K562 (cell line): ENCODE measurements around the gene AFAP1. TPM values are rescaled to one million over a fixed set of nuclear protein-coding genes. Genes with fewer than 3 reads are reported as not detected.

ENCODE experiments used
- ATAC-seq: fragments of 200-7000 bp; cut with Tn5 transposase; 3 replicates; pipeline ENCODE4 v1.9.1; 2020; ENCODE audit warnings: moderate library complexity
- BruUV-seq: library from RNA; stranded (reverse); fragments of 400-500 nt; replicated peaks from 2 replicates; lab custom pipeline; 2021; lab: Mats Ljungman, UMichigan
- CTCF ChIA-PET: fragments of 300-600 bp; formaldehyde crosslinking; extraction: SDS; loops from one replicate; lab custom pipeline; 2021; ENCODE audit warnings: low intra/inter-chr PET ratio; lab: Yijun Ruan, JAX
- POLR2A ChIA-PET: fragments of 300-600, 350-650 bp; sonication (Branson Sonifier 250); formaldehyde crosslinking; extraction: SDS; loops from one replicate; lab custom pipeline; 2021; ENCODE audit warnings: antibody characterized with exemption, inconsistent platforms; lab: Yijun Ruan, JAX
- DNase-seq, 4 experiments: peaks; one replicate each; pipeline versions ENCODE4 v3.0.0 to v3.0.0-alpha.2; 2011 to 2018; ENCODE audit warnings: low spot score in 3 of 4, mixed read lengths in 3 of 4; ENCODE audit errors: extremely low read depth in 1 of 4
- FAIRE-seq: peaks from 2 replicates; lab custom pipeline; 2011; peaks lifted over from hg19 to GRCh38; lab: Jason Lieb, UNC
- H2AFZ ChIP-seq: 2 replicates; pipeline ENCODE4 v1.6.0; 2011; ENCODE audit warnings: low read depth, low read length, control low read depth, inconsistent platforms
- H3K27ac ChIP-seq: fragments of 200-600 bp; 3 replicates; pipeline ENCODE4 v1.8.0; 2011; ENCODE audit warnings: low read depth, mild to moderate bottlenecking, control low read depth, inconsistent platforms, low read length, moderate library complexity, mixed read lengths; ENCODE audit errors: extremely low read depth
- H3K27me3 ChIP-seq, 2 experiments: fragments of 300-600 bp in 1 of 2; 2 replicates in 1 of 2; 3 replicates in 1 of 2; pipeline versions ENCODE4 v1.6.0 to v1.8.0; 2011; ENCODE audit warnings: inconsistent platforms in 2 of 2, low read length in 2 of 2, mild to moderate bottlenecking in 1 of 2, mixed read lengths in 1 of 2, moderate library complexity in 1 of 2; ENCODE audit not compliant: control insufficient read depth in 2 of 2, insufficient read depth in 2 of 2
- H3K36me3 ChIP-seq: fragments of 300-600 bp; 3 replicates; pipeline ENCODE4 v1.8.0; 2011; ENCODE audit warnings: mild to moderate bottlenecking, low read length, inconsistent platforms; ENCODE audit not compliant: control insufficient read depth, insufficient read depth
- H3K4me1 ChIP-seq, 2 experiments: fragments of 200-600 bp in 1 of 2; replicated peaks in 1 of 2; 2 replicates in 1 of 2; 3 replicates in 1 of 2; pipeline versions ENCODE4 v1.5.1 to v1.8.0; 2011; ENCODE audit warnings: inconsistent platforms in 2 of 2, low read length in 2 of 2, mild to moderate bottlenecking in 1 of 2, mixed read lengths in 1 of 2, moderate library complexity in 1 of 2; ENCODE audit not compliant: control insufficient read depth in 2 of 2, insufficient read depth in 2 of 2
- H3K4me2 ChIP-seq: 2 replicates; pipeline ENCODE4 v1.6.1; 2011; ENCODE audit warnings: low read length, control low read depth, inconsistent platforms, mixed read lengths; ENCODE audit not compliant: insufficient read depth
- H3K4me3 ChIP-seq: fragments of 200-600 bp; sonication (generic), shearing (Covaris generic); 2 replicates; pipeline ENCODE4 v1.5.1; 2016; ENCODE audit warnings: control low read depth, inconsistent platforms
- H3K79me2 ChIP-seq: fragments of 200-600 bp; 3 replicates; pipeline ENCODE4 v1.8.0; 2011; ENCODE audit warnings: low read length, inconsistent platforms; ENCODE audit not compliant: control insufficient read depth, insufficient read depth
- H3K9ac ChIP-seq, 2 experiments: 2 replicates each; pipeline versions ENCODE4 v1.6.0 to v1.6.1; 2011; ENCODE audit warnings: low read depth in 2 of 2, low read length in 2 of 2, control low read depth in 1 of 2, inconsistent platforms in 1 of 2, mild to moderate bottlenecking in 1 of 2, mixed read lengths in 1 of 2; ENCODE audit not compliant: insufficient read depth in 1 of 2
- H3K9me1 ChIP-seq: one replicate; pipeline ENCODE4 v1.6.0; 2011; ENCODE audit warnings: inconsistent platforms, mild to moderate bottlenecking, low read length, moderate library complexity; ENCODE audit not compliant: control insufficient read depth, insufficient read depth
- H3K9me3 ChIP-seq: replicated peaks from 2 replicates; pipeline ENCODE4 v1.5.1; 2011; ENCODE audit warnings: low read depth, low read length, inconsistent platforms; ENCODE audit not compliant: control insufficient read depth, insufficient read depth
- H4K20me1 ChIP-seq: replicated peaks from 2 replicates; pipeline ENCODE4 v1.6.1; 2011; ENCODE audit warnings: low read length, inconsistent platforms, mixed read lengths; ENCODE audit not compliant: control insufficient read depth, insufficient read depth
- BHLHE40 ChIP-seq: IDR thresholded peaks from 2 replicates; pipeline ENCODE4 v1.6.1; 2011; ENCODE audit warnings: low read length, improper control_type of control experiment
- CREBBP ChIP-seq: IDR thresholded peaks from one replicate; pipeline ENCODE4 v1.6.1; 2012; ENCODE audit warnings: low read depth, mild to moderate bottlenecking, control low read depth, inconsistent platforms, low read length
- FOXM1 ChIP-seq, 2 experiments: fragments of 450-650 bp in 1 of 2; sonication (generic) in 1 of 2; formaldehyde crosslinking in 1 of 2; IDR thresholded peaks; 2 replicates each; pipeline versions ENCODE4 v1.6.1 to v1.9.0; 2017 to 2022; ENCODE audit warnings: low read depth in 2 of 2, mild to moderate bottlenecking in 2 of 2, missing genetic modification reagents in 1 of 2, moderate library complexity in 1 of 2
- HNRNPK ChIP-seq: fragments of 200-400 bp; formaldehyde crosslinking; IDR thresholded peaks from one replicate; pipeline ENCODE4 v1.6.1; 2018; ENCODE audit warnings: mild to moderate bottlenecking, low read depth, low read length; ENCODE audit not compliant: poor library complexity, severe bottlenecking
- HOXB6 ChIP-seq: fragments of 250-450 bp; sonication (Bioruptor Pico); IDR thresholded peaks from 2 replicates; pipeline ENCODE4 v1.5.1; 2022; ENCODE audit warnings: mild to moderate bottlenecking, borderline replicate concordance
- L3MBTL2 ChIP-seq: fragments of 450-650 bp; IDR thresholded peaks from 2 replicates; pipeline ENCODE4 v1.6.1; 2016; ENCODE audit warnings: mild to moderate bottlenecking, moderate library complexity
- MCM2 ChIP-seq: fragments of 450-650 bp; IDR thresholded peaks from 2 replicates; pipeline ENCODE4 v1.6.1; 2017; ENCODE audit warnings: low read depth, mild to moderate bottlenecking
- NFYB ChIP-seq: IDR thresholded peaks from 2 replicates; pipeline ENCODE4 v1.6.1; 2011; ENCODE audit warnings: mild to moderate bottlenecking, moderate library complexity; ENCODE audit not compliant: insufficient read length; ENCODE audit errors: extremely low read depth
- SRSF7 ChIP-seq: fragments of 200-400 bp; formaldehyde crosslinking; optimal IDR thresholded peaks from 2 replicates; pipeline ENCODE3; 2017; ENCODE audit warnings: mild to moderate bottlenecking, low read depth, low read length
- ZFP36 ChIP-seq: fragments of 150-350 bp; IDR thresholded peaks from 2 replicates; pipeline ENCODE4 v1.6.1; 2018; ENCODE audit warnings: low read length, low read depth; ENCODE audit not compliant: partially characterized antibody
- ZNF354B ChIP-seq: fragments of 250-450 bp; sonication (Bioruptor Pico); IDR thresholded peaks from 2 replicates; pipeline ENCODE4 v1.4.0; 2020
- ZNF436 ChIP-seq: fragments of 250-450, 450-650 bp; sonication (Bioruptor Pico); formaldehyde crosslinking; IDR thresholded peaks from 2 replicates; pipeline ENCODE4 v1.7.0; 2020; ENCODE audit warnings: mild to moderate bottlenecking
- ZNF584 ChIP-seq: fragments of 200-800 bp; sonication (Bioruptor generic); IDR thresholded peaks from 2 replicates; pipeline ENCODE4 v1.6.1; 2016; ENCODE audit warnings: low read depth, mild to moderate bottlenecking, missing genetic modification characterization, missing compliant biosample characterization
- ZZZ3 ChIP-seq: fragments of 450-650 bp; IDR thresholded peaks from 2 replicates; pipeline ENCODE4 v1.6.1; 2016; ENCODE audit warnings: antibody characterized with exemption, mild to moderate bottlenecking, moderate library complexity
- WGBS: fragments of 100-300 bp; shearing (Covaris generic); methylation state at CpG from one replicate; pipeline ENCODE4 v1.1.6; 2016; ENCODE audit warnings: low coverage, mixed read lengths; ENCODE audit not compliant: insufficient coverage; ENCODE audit errors: missing lambda C conversion rate; 5-methylcytosine and 5-hydroxymethylcytosine counted together
- in situ Hi-C: fragments of 300-500 bp; cut with MboI; formaldehyde crosslinking; loops from 4 replicates; pipeline ENCODE4 v1.15.0; 2018; ENCODE audit warnings: inconsistent platforms, mixed read lengths
- intact Hi-C: fragments of 100-400 bp; cut with micrococcal nuclease; formaldehyde crosslinking; loops from 2 replicates; pipeline ENCODE4 v1.14.2; 2022
- polyA plus RNA-seq, 8 experiments: library from polyadenylated mRNA; depleted of rRNA in 4 of 8; stranded (reverse) in 5 of 8; unstranded in 3 of 8; fragments of >200 nt; fragmentation: Nextera tagmentation in 2 of 8; fragmentation: Illumina TruSeq in 1 of 8; extraction: Ambion mirVana in 2 of 8; extraction: Trizol in 1 of 8; gene quantifications; 2 replicates each; pipeline versions ENCODE4 v1.2.1 to v1.2.3, GENCODE V29; 2011 to 2014; ENCODE audit warnings: inconsistent platforms in 1 of 8, missing spikeins in 1 of 8
- total RNA-seq, 7 experiments: library from RNA; depleted of rRNA in 6 of 7; stranded (reverse); fragments of >200 nt in 6 of 7; fragmentation: Illumina TruSeq in 2 of 7; extraction: Trizol in 2 of 7; gene quantifications; 2 replicates each; pipeline versions ENCODE4 v1.2.1 to v1.2.3, GENCODE V29; 2011 to 2021; ENCODE audit warnings: low replicate concordance in 1 of 7

The AFAP1 gene
- total and polyA plus RNA-seq, 9 of the 15 experiments (the other 6 are each of a cell fraction or from before 2014, with no cell fraction given): 0.07 to 0.42 (median 0.12) TPM; not detected in 1

- no peak for FAIRE-seq
- CTCF ChIA-PET: interaction anchor here (0.5 kb wide), 1 partner anchor 113 kb away, joined by 3 read pairs; no protein-coding TSS in a partner anchor
- no TSS peak for BruUV-seq
These were observed 24.0 kb upstream of the AFAP1 start for GRCh38 chr4:7963691-7964090.

More at GRCh38 chr4:7963691-7964090, 24.0 kb upstream of the AFAP1 start:
- ATAC-seq (no peak), DNase-seq (no peak)
- no peak overlapping the region for H3K9ac ChIP-seq
- peaks cover 13% of the 10 kb centered on the region for H4K20me1 ChIP-seq
- intact Hi-C loops (no loop called here), in situ Hi-C loops (no loop called here)
- no peaks in the 10 kb centered on the region for H3K79me2 ChIP-seq
- no peaks in the 10 kb centered on the region; a peak in 1 of 5 replicates for H3K4me1 ChIP-seq
- H3K4me2 ChIP-seq: no peak overlapping the region
- no peak overlapping the region for H3K4me3 ChIP-seq
- POLR2A ChIA-PET: interaction anchor here (0.5 kb wide), 1 partner anchor 146 kb away, joined by 5 read pairs; no protein-coding TSS in a partner anchor
- H3K27ac ChIP-seq: no peak overlapping the region
- no peak overlapping the region for H2AFZ ChIP-seq
- TF ChIP-seq NFYB: no peak
- TF ChIP-seq ZNF584 (CRISPR knock-in tag): no peak
- no peak for TF ChIP-seq L3MBTL2
- no peak for TF ChIP-seq HNRNPK
- TF ChIP-seq HOXB6: no peak
- no peak for TF ChIP-seq FOXM1 (IDR thresholded peaks at IDR 0.05; ENCODE audit: low read depth)
- no peak for TF ChIP-seq FOXM1 (CRISPR knock-in tag; IDR thresholded peaks at IDR 0.05; ENCODE audit: low read depth)
- no peak for TF ChIP-seq BHLHE40
- no peak for TF ChIP-seq ZNF354B (CRISPR knock-in tag)
- TF ChIP-seq CREBBP: no peak
- TF ChIP-seq MCM2: no peak
- TF ChIP-seq ZZZ3: no peak
- no peak for TF ChIP-seq SRSF7
- no peak for TF ChIP-seq ZFP36
- no peak for TF ChIP-seq ZNF436 (CRISPR knock-in tag)
- 3% methylated on average over 12 of the region's 12 CpGs for WGBS
- H3K9me1 ChIP-seq: peaks cover 3% of the 10 kb centered on the region
- H3K9me3 ChIP-seq: no peaks in the 10 kb centered on the region
- peaks cover 22 to 77% of the 10 kb centered on the region in 2 experiments; a peak in 3 of 5 replicates for H3K27me3 ChIP-seq
- H3K36me3 ChIP-seq: no peaks in the 10 kb centered on the region
